Muscle of leg (tissue), 11 donors: Measurements from ENCODE around the gene EPHA8. TPM values are rescaled to one million over a fixed set of nuclear protein-coding genes. Genes with fewer than 3 reads are reported as not detected.
A peak's percentile ranks its signal among the peaks of the same experiment; 100 is the strongest.

Experiments used
- DNase-seq: peaks from one replicate; pipeline ENCODE4 v3.0.0; 2013
- H3K27ac ChIP-seq: one replicate; pipeline ENCODE4 v1.5.1; 2013; ENCODE audit warnings: mild to moderate bottlenecking, low read length, control low read depth
- H3K27me3 ChIP-seq: one replicate; pipeline ENCODE4 v1.6.1; 2013; ENCODE audit warnings: low read length; ENCODE audit not compliant: control insufficient read depth, insufficient read depth
- H3K36me3 ChIP-seq: one replicate; pipeline ENCODE4 v1.6.1; 2013; ENCODE audit warnings: low read length; ENCODE audit not compliant: control insufficient read depth, insufficient read depth
- H3K4me1 ChIP-seq: one replicate; pipeline ENCODE4 v1.6.1; 2013; ENCODE audit warnings: low read length; ENCODE audit not compliant: control insufficient read depth, insufficient read depth
- H3K4me3 ChIP-seq: one replicate; pipeline ENCODE4 v1.5.1; 2013; ENCODE audit warnings: low read length, control low read depth
- H3K9me3 ChIP-seq: replicated peaks from 2 replicates; pipeline ENCODE4 v1.6.1; 2013; ENCODE audit warnings: low read depth, low read length; ENCODE audit not compliant: control insufficient read depth
- WGBS: methylation state at CpG from one replicate; pipeline ENCODE4 v1.1.5; 2013; ENCODE audit warnings: missing lambda C conversion rate; ENCODE audit not compliant: insufficient coverage; 5-methylcytosine and 5-hydroxymethylcytosine counted together
- polyA plus RNA-seq, 8 donors: library from polyadenylated mRNA; unstranded; fragments of 120-200 nt; gene quantifications; one replicate each; pipeline versions ENCODE4 v1.2.1 to v1.2.3, GENCODE V29; 2013; ENCODE audit warnings: inconsistent platforms in 1 of 8, low replicate concordance in 1 of 8; ENCODE audit not compliant: insufficient read length in 8 of 8, insufficient read depth in 1 of 8
- total RNA-seq: library from RNA; stranded (reverse); fragments of 120-200 nt; gene quantifications from one replicate; pipeline ENCODE4 v1.2.4, GENCODE V29; 2013

The EPHA8 gene
- total and polyA plus RNA-seq, 9 donors, result 0.02 to 0.09 (median 0.05) TPM; not detected in 3

GRCh38 chr1:22535399-22535798 lies 27.9 kb upstream of the EPHA8 start:
- DNase-seq, result no peak
- peaks cover 4% of the 10 kb centered on the region for H3K36me3 ChIP-seq
- no peak overlapping the region for H3K4me3 ChIP-seq
- H3K9me3 ChIP-seq, result no peaks in the 10 kb centered on the region
- 82% methylated on average over 5 of the region's 6 CpGs for WGBS
- H3K27ac ChIP-seq, result no peak overlapping the region
- H3K27me3 ChIP-seq, result no peaks in the 10 kb centered on the region
- H3K4me1 ChIP-seq, result peaks cover 42% of the 10 kb centered on the region

DNA sequence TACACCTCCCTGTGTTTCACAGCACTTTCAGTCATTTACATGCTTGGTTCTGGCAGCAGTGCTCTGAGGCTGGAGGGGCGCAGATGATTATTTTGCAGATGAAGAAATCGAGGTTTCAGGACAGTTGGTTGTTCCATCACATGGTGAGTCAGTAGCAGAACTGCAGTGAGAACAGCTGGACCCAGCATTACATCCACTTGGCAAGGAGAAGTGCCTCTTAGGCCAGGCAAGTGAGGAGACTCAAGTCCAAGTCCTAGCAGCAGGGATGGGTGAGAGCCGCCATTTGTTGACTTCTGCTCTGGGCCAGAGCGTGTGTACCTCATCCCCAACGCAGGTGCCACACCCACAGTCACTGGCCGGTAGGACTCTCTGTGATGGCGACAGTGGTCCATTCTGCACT lies 26.8 kb upstream of the EPHA8 start:
- DNase-seq, result peak; percentile 69
- H3K4me3 ChIP-seq, result no peak overlapping the region
- H3K9me3 ChIP-seq, result no peaks in the 10 kb centered on the region
- no peaks in the 10 kb centered on the region for H3K27me3 ChIP-seq
- 83% methylated on average over 5 of the region's 7 CpGs for WGBS
- peaks cover 33% of the 10 kb centered on the region for H3K4me1 ChIP-seq
- H3K36me3 ChIP-seq, result peaks cover 4% of the 10 kb centered on the region
- no peak overlapping the region for H3K27ac ChIP-seq

DNA sequence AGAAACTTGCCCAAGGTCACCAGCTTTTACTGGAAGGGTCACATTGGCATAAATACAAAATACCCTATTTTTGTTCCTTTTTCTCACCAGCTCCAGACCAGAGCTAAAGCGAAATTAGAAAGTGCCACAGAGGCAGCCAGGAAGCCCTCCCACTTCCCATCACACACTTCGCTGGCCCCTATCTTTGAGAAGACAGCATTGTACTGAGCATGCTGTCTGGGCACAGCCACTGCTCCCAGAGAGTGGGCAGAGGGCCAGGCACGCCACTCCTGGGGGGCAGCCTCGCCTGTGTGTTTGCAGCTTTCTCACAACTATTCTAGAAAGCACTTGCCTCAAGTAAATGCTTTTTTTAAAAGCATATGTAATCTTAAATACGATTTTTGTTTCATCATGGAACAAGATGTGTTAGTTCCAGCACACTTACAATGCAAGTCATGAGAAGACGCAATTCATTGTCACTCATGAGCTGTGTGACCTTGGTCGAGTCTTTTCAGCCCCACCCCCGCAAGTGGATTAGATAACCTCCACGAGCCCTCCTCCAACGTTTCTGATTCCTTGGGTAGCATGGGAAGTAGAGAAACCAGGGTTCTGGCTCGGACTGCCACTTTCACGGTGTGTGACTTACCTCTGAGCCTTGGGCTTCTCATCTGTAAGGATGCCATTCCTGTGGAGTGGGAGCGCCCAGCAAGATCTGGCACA lies 25.7 kb upstream of the EPHA8 start:
- H3K36me3 ChIP-seq, result peaks cover 4% of the 10 kb centered on the region
- no peaks in the 10 kb centered on the region for H3K27me3 ChIP-seq
- no peak for DNase-seq
- H3K4me1 ChIP-seq, result peaks cover 22% of the 10 kb centered on the region
- H3K9me3 ChIP-seq, result no peaks in the 10 kb centered on the region
- WGBS, result 79% methylated on average over 6 of the region's 13 CpGs
- no peak overlapping the region for H3K27ac ChIP-seq
- no peak overlapping the region for H3K4me3 ChIP-seq

GRCh38 chr1:22539510-22540118 lies 23.7 kb upstream of the EPHA8 start:
- H3K27ac ChIP-seq, result no peak overlapping the region

DNA sequence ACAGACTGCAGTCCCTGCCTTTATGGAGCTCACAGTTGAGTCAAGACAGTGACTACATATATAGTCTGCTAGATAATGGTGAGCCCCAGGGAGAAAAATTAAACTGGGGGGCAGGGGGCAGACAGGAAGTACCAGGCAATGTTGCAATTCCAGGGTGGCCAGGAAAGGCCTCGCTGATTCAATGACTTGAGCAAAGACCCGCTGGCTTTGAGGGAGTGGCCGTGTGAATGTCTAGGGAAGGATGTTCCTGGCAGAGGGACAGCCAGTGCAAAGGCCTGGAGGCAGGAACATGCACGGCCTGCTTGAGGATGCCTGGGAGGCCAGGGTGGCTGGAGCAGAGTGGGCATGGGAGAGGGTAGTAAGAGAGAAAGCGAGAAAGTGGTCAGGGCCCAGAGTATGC lies 23.0 kb upstream of the EPHA8 start:
- 36% methylated on average over 5 of the region's 5 CpGs for WGBS
- Histone ChIP-seq H3K4me1 (peaks cover 10% of the 10 kb centered on the region), H3K36me3 (no peaks in the 10 kb centered on the region), H3K27me3 (peaks cover 9% of the 10 kb centered on the region), H3K27ac (no peak overlapping the region), H3K9me3 (no peaks in the 10 kb centered on the region), H3K4me3 (no peak overlapping the region)
- DNase-seq, result no peak

More at GRCh38 chr1:22539510-22540118, 23.7 kb upstream of the EPHA8 start:
- H3K27me3 ChIP-seq, result peaks cover 7% of the 10 kb centered on the region
- H3K4me3 ChIP-seq, result no peak overlapping the region
- H3K4me1 ChIP-seq, result peaks cover 10% of the 10 kb centered on the region
- no peaks in the 10 kb centered on the region for H3K36me3 ChIP-seq
- DNase-seq, result no peak
- no peaks in the 10 kb centered on the region for H3K9me3 ChIP-seq
- no CpG with 5 or more reads among the region's 16 CpGs for WGBS

DNA sequence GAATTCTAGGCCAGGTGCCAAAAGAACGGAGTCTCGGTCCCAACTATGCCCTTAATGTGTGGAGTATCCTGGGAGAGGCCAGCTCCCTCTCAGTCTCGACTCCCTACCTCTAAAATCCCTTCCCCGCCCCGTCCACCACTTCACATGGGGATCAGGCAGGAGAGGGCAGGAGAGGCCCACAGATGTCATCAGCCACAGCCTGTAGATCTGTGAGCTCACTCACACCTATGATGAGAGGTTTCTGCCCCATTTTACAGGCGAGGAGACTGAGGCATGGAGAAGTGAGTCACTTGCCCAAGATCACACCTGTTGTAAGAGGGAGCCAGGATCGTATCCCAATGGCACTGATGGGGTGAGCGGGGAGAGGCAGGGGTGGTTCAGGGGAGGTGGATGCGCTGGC lies 20.4 kb upstream of the EPHA8 start:
- no peak overlapping the region for H3K4me3 ChIP-seq
- no peak overlapping the region for H3K27ac ChIP-seq
- H3K9me3 ChIP-seq, result no peaks in the 10 kb centered on the region
- peaks cover 32% of the 10 kb centered on the region for H3K27me3 ChIP-seq
- WGBS, result 82% methylated on average over 4 of the region's 9 CpGs
- DNase-seq, result no peak
- no peaks in the 10 kb centered on the region for H3K4me1 ChIP-seq
- no peaks in the 10 kb centered on the region for H3K36me3 ChIP-seq

- no peak for DNase-seq
- Histone ChIP-seq H3K9me3 (no peaks in the 10 kb centered on the region), H3K36me3 (no peaks in the 10 kb centered on the region), H3K27me3 (peaks cover 40% of the 10 kb centered on the region), H3K4me1 (no peaks in the 10 kb centered on the region), H3K4me3 (no peak overlapping the region), H3K27ac (no peak overlapping the region)
- 64% methylated on average over 6 of the region's 6 CpGs for WGBS
These were observed 19.6 kb upstream of the EPHA8 start for GRCh38 chr1:22543679-22544078.

DNA sequence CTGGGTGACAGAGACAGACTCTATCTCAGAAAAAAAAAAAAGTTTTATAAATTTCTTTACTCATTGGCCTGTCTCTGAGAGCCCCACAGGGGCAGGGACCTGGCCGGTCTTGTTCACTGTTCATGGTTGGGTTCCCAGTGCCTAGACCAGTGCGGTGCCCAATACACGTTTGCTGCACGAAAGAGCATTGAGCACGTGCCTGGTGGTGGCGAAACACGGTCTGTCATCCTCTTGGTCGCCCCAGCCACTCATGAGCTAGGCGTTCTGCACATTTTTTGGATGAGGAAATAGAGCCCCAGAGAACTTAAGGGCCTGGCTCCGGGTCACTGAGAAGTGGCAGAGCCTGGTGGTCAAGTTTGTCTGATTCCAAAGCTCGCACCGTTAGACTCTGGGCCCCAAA lies 18.7 kb upstream of the EPHA8 start:
- DNase-seq, result no peak
- no peaks in the 10 kb centered on the region for H3K36me3 ChIP-seq
- 75% methylated on average over 12 of the region's 12 CpGs for WGBS
- H3K27ac ChIP-seq, result no peak overlapping the region
- H3K4me1 ChIP-seq, result no peaks in the 10 kb centered on the region
- no peak overlapping the region for H3K4me3 ChIP-seq
- no peaks in the 10 kb centered on the region for H3K9me3 ChIP-seq
- H3K27me3 ChIP-seq, result peaks cover 42% of the 10 kb centered on the region

DNA sequence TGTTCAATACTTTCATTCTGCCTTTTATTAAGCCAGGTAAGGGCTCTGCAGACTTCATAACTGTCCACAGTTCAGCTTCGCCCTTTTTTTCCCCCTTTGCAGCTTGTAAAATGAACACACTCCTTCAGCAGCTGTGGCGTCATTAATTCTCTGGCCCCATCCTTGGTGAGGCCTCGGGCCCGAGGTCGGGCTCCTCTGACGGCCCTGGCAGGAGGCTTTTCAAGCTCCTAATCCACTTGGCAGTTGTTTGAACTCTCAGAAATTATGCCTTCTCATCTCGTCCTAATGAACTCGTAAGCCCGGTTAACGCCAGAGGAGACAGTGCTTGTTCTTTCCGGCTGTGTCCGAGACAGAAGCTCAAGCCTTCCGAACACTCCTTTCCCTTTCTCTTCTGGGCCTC lies 18.1 kb upstream of the EPHA8 start:
- Histone ChIP-seq H3K4me1 (no peaks in the 10 kb centered on the region), H3K27me3 (peaks cover 42% of the 10 kb centered on the region), H3K36me3 (no peaks in the 10 kb centered on the region), H3K4me3 (no peak overlapping the region), H3K9me3 (no peaks in the 10 kb centered on the region), H3K27ac (no peak overlapping the region)
- WGBS, result 35% methylated on average over 13 of the region's 13 CpGs
- DNase-seq, result no peak

- Histone ChIP-seq H3K4me3 (no peak overlapping the region), H3K4me1 (peaks cover 10% of the 10 kb centered on the region), H3K36me3 (no peaks in the 10 kb centered on the region), H3K27ac (no peak overlapping the region), H3K9me3 (no peaks in the 10 kb centered on the region), H3K27me3 (peaks cover 57% of the 10 kb centered on the region)
- 74% methylated on average over 6 of the region's 6 CpGs for WGBS
- no peak for DNase-seq
These were observed 16.0 kb upstream of the EPHA8 start for GRCh38 chr1:22547186-22547817.
